Rectal smooth muscle tissue (tissue), 1 donor: Measurements from ENCODE around the gene KHDC4.

ENCODE experiments used
- H3K27ac ChIP-seq: one replicate; pipeline ENCODE4 v1.7.0; 2013; ENCODE audit warnings: low read depth, low read length, inconsistent platforms
- H3K27me3 ChIP-seq: one replicate; pipeline ENCODE4 v1.7.0; 2013; ENCODE audit warnings: low read length; ENCODE audit not compliant: control insufficient read depth, insufficient read depth
- H3K36me3 ChIP-seq: one replicate; pipeline ENCODE4 v1.7.0; 2013; ENCODE audit warnings: low read length; ENCODE audit not compliant: control insufficient read depth, insufficient read depth
- H3K4me1 ChIP-seq: one replicate; pipeline ENCODE4 v1.7.0; 2013; ENCODE audit warnings: low read length; ENCODE audit not compliant: control insufficient read depth, insufficient read depth
- H3K4me3 ChIP-seq: one replicate; pipeline ENCODE4 v1.7.0; 2013; ENCODE audit warnings: low read length
- H3K9ac ChIP-seq: one replicate; pipeline ENCODE4 v1.7.0; 2013; ENCODE audit warnings: low read length

KHDC4 gene

GRCh38 chr1:155976062-155976912, 42.1 kb upstream of the KHDC4 start:
- Histone ChIP-seq H3K27ac (peak overlapping the region; percentile 57), H3K27me3 (no peaks in the 10 kb centered on the region), H3K4me3 (peak overlapping the region; percentile 86), H3K9ac (peak overlapping the region; percentile 53), H3K4me1 (peaks cover 47% of the 10 kb centered on the region), H3K36me3 (no peaks in the 10 kb centered on the region)

- Histone ChIP-seq H3K4me1 (peaks cover 49% of the 10 kb centered on the region), H3K27ac (peak overlapping the region; percentile 57), H3K27me3 (no peaks in the 10 kb centered on the region), H3K4me3 (peak overlapping the region; percentile 86), H3K36me3 (no peaks in the 10 kb centered on the region), H3K9ac (peak overlapping the region; percentile 53)
Observed at GRCh38 chr1:155975375-155976061, 41.3 kb upstream of the KHDC4 start.

GRCh38 chr1:155974208-155975115, 40.2 kb upstream of the KHDC4 start:
- H3K27me3 ChIP-seq, result no peaks in the 10 kb centered on the region
- H3K4me1 ChIP-seq, result peaks cover 40% of the 10 kb centered on the region
- peak overlapping the region; percentile 57 for H3K27ac ChIP-seq
- H3K9ac ChIP-seq, result no peak overlapping the region
- no peaks in the 10 kb centered on the region for H3K36me3 ChIP-seq
- peak overlapping the region; percentile 86 for H3K4me3 ChIP-seq

- Histone ChIP-seq H3K9ac (no peak overlapping the region), H3K4me1 (peaks cover 33% of the 10 kb centered on the region), H3K27me3 (no peaks in the 10 kb centered on the region), H3K36me3 (peaks cover 3% of the 10 kb centered on the region), H3K27ac (no peak overlapping the region), H3K4me3 (no peak overlapping the region)
Observed at GRCh38 chr1:155973723-155974122, 39.5 kb upstream of the KHDC4 start.

- H3K4me3 ChIP-seq, result no peak overlapping the region
- H3K27ac ChIP-seq, result no peak overlapping the region
- H3K27me3 ChIP-seq, result no peaks in the 10 kb centered on the region
- no peak overlapping the region for H3K9ac ChIP-seq
- H3K4me1 ChIP-seq, result peaks cover 39% of the 10 kb centered on the region
- H3K36me3 ChIP-seq, result peaks cover 6% of the 10 kb centered on the region
Observed at GRCh38 chr1:155971910-155972809, 37.9 kb upstream of the KHDC4 start.

- Histone ChIP-seq H3K9ac (no peak overlapping the region), H3K36me3 (peaks cover 11% of the 10 kb centered on the region), H3K4me3 (peak overlapping the region; percentile 17), H3K27me3 (no peaks in the 10 kb centered on the region), H3K27ac (no peak overlapping the region), H3K4me1 (peaks cover 30% of the 10 kb centered on the region)
Observed at GRCh38 chr1:155970531-155971167, 36.4 kb upstream of the KHDC4 start.

- no peak overlapping the region for H3K9ac ChIP-seq
- no peak overlapping the region for H3K27ac ChIP-seq
- H3K36me3 ChIP-seq, result peaks cover 23% of the 10 kb centered on the region
- H3K27me3 ChIP-seq, result no peaks in the 10 kb centered on the region
- peaks cover 18% of the 10 kb centered on the region for H3K4me1 ChIP-seq
- H3K4me3 ChIP-seq, result no peak overlapping the region
Observed at GRCh38 chr1:155969377-155969791, 35.2 kb upstream of the KHDC4 start.

- H3K36me3 ChIP-seq, result peaks cover 26% of the 10 kb centered on the region
Observed at GRCh38 chr1:155968670-155969069, 34.5 kb upstream of the KHDC4 start.

GRCh38 chr1:155968051-155968400, 33.8 kb upstream of the KHDC4 start:
- Histone ChIP-seq H3K4me1 (peaks cover 14% of the 10 kb centered on the region), H3K9ac (no peak overlapping the region), H3K4me3 (no peak overlapping the region), H3K36me3 (peaks cover 27% of the 10 kb centered on the region), H3K27me3 (no peaks in the 10 kb centered on the region), H3K27ac (no peak overlapping the region)

More at GRCh38 chr1:155968670-155969069, 34.5 kb upstream of the KHDC4 start:
- H3K27me3 ChIP-seq, result no peaks in the 10 kb centered on the region
- no peak overlapping the region for H3K9ac ChIP-seq
- H3K4me1 ChIP-seq, result peaks cover 14% of the 10 kb centered on the region
- peak overlapping the region; percentile 4 for H3K4me3 ChIP-seq
- H3K27ac ChIP-seq, result no peak overlapping the region

- H3K27ac ChIP-seq, result no peak overlapping the region
- H3K36me3 ChIP-seq, result peaks cover 32% of the 10 kb centered on the region
- no peak overlapping the region for H3K9ac ChIP-seq
- no peaks in the 10 kb centered on the region for H3K27me3 ChIP-seq
- H3K4me3 ChIP-seq, result no peak overlapping the region
- H3K4me1 ChIP-seq, result peaks cover 14% of the 10 kb centered on the region
Observed at GRCh38 chr1:155967341-155968050, 33.3 kb upstream of the KHDC4 start.

GRCh38 chr1:155966750-155967149, 32.5 kb upstream of the KHDC4 start:
- Histone ChIP-seq H3K4me1 (peaks cover 14% of the 10 kb centered on the region), H3K9ac (no peak overlapping the region), H3K4me3 (no peak overlapping the region), H3K27ac (no peak overlapping the region), H3K36me3 (peaks cover 39% of the 10 kb centered on the region), H3K27me3 (no peaks in the 10 kb centered on the region)
